ENCODE results near the gene HAPLN1.

- no peak for TF ChIP-seq USF1 (IDR thresholded peaks at IDR 0.05; ENCODE audit: borderline replicate concordance, low read depth)
- TF ChIP-seq CTCF (IDR thresholded peaks at IDR 0.05), result no peak
- no peak for TF ChIP-seq RAD21 (IDR thresholded peaks at IDR 0.05; ENCODE audit: low read length)
- no peak for TF ChIP-seq GABPA (IDR thresholded peaks at IDR 0.05; ENCODE audit: low read depth)
- no peak for TF ChIP-seq REST (IDR thresholded peaks at IDR 0.05; ENCODE audit: low read depth, low read length)
- no peak for TF ChIP-seq SMC3 (IDR thresholded peaks at IDR 0.05; ENCODE audit: low read depth, low read length)
- TF ChIP-seq POLR2AphosphoS5 (IDR thresholded peaks at IDR 0.05; ENCODE audit: low read depth, low read length), result no peak
- TF ChIP-seq RXRA (IDR thresholded peaks at IDR 0.05; ENCODE audit: borderline replicate concordance, low read depth), result no peak
- TF ChIP-seq PBX3 (IDR thresholded peaks at IDR 0.05), result no peak
- no peak for TF ChIP-seq EZH2phosphoT487 (IDR thresholded peaks at IDR 0.05; ENCODE audit: borderline replicate concordance, low read depth)
- TF ChIP-seq SIN3A (IDR thresholded peaks at IDR 0.05; ENCODE audit: borderline replicate concordance, low read depth, low read length), result no peak
- TF ChIP-seq FOXJ3 (CRISPR knock-in tag; IDR thresholded peaks at IDR 0.05), result no peak
Measured at GRCh38 chr5:83628360-83628759, 92.3 kb downstream of the HAPLN1 start.

Measured in SK-N-SH (cell line).